HG03378 (cell line): ENCODE results near the gene MPP2.
"Not testable (repeated sequence)": the region's sequence is repeated elsewhere in the genome, so short reads cannot be mapped to it uniquely, and the experiment has no call there.

ENCODE experiments used
- ATAC-seq: cut with Tn5 transposase; IDR thresholded peaks from one replicate; pipeline ENCODE4 v1.9.1; 2021; ENCODE audit warnings: mild to moderate bottlenecking, moderate library complexity; ENCODE audit not compliant: unreplicated experiment

The MPP2 gene

DNA sequence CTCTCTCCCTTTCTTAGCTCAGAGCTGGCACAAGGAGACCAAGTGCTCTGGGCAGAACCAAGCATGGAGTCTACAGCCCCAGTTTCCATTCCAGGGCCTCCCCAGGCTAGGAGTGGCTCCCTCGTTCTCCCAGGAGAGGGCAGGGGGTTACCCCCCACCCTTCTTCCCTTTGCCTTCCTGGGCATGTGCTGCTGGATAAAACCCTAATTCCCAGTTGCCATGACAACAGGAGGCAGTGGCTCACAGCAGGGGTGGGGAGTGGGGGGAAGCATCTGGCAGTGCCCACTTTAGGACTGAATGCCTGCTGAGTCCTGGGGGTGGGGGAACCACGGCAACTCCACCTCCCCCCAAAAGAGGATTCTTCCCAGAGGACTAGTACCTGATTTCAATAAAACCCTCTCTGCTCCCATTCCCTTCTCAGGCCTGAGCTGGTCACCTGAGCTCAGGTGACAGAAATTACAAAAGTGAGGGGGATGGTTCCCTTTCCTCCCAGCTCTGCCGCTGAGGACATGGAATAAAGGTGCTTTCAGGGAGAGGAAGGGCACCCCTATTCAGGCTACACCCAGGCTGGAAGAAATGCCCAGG, 1.8 kb downstream of the MPP2 start:
- ATAC-seq: no peak

DNA sequence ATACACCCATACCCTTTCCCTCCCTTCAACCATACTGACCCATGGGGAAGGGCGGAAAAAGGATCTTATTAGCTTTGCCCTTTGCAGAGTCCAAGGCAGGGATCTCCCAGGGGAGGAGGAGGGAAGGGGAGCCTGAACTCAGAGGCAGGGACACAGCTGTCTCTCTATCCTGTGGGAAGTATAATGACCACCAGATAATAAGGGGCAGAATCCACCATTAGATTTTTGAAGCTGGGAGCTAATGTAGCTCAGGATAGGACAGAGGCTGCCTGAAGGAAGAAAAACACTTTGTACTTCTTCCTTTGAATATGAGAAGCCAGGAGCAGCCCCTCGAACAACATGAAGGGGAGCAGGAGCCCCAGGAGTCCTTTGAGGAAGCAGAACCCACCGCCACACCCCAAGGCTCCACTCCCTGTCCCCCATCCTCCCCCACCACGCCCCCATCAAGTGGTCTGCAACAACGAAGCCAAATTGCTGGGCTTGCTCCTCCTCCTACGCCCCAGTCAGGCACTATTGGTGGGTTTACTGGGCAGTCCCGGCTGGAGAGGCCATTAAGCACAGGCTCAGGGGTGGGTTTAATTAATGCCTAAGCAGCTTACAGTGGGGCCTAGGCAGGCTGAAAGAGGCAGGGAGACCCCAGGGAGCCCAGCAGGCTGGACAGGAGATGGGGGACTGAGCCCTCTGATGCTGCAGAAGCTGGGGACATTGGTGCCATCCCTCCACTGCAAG, 5.3 kb downstream of the MPP2 start:
- ATAC-seq: no peak

GRCh38 chr17:43900858-43901754, 6.2 kb downstream of the MPP2 start:
- no peak for ATAC-seq

GRCh38 chr17:43900183-43900857, 7.0 kb downstream of the MPP2 start:
- no peak for ATAC-seq

DNA sequence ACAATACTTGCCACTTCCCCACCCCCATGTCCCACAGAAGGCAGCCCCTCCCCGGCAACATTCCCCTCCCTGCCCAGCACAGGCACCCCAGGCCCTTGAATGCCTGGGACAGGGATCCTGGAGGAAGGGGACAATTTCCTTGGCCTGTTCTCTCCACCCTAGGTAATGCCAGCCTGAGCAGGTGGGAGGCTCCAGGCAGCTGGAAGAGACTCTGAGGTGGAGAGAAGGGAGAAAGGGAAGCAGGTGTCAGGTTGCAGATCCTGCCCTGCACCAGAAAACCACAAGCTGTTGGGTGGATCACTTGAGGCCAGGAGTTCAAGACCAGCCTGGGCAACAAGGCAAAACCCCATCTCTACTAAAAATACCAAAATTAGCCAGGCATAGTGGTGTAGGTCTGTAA, 8.9 kb downstream of the MPP2 start:
- no peak for ATAC-seq

DNA sequence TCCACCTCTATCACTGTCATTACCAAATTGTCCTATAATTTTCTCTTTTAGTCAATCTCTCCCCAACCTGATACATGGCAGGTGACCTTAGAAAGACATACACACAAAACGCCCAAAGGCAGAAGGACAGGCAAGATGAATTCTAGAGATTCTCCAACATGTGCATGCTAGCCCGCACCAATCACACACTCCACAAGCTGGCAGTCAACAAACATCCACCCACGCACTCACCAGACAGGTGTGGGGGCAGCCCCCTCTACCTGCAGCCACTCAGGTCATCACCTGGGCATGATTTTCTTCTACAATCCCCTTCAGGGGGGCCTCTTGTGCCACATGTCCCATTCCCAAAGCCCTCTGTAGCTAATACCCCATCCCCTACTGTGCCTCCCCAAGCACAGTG, 9.5 kb downstream of the MPP2 start:
- no peak for ATAC-seq

- ATAC-seq: not testable (repeated sequence)
These were observed 12.8 kb downstream of the MPP2 start for GRCh38 chr17:43894494-43894893.

GRCh38 chr17:43892647-43892952, 14.7 kb downstream of the MPP2 start:
- no peak for ATAC-seq

DNA sequence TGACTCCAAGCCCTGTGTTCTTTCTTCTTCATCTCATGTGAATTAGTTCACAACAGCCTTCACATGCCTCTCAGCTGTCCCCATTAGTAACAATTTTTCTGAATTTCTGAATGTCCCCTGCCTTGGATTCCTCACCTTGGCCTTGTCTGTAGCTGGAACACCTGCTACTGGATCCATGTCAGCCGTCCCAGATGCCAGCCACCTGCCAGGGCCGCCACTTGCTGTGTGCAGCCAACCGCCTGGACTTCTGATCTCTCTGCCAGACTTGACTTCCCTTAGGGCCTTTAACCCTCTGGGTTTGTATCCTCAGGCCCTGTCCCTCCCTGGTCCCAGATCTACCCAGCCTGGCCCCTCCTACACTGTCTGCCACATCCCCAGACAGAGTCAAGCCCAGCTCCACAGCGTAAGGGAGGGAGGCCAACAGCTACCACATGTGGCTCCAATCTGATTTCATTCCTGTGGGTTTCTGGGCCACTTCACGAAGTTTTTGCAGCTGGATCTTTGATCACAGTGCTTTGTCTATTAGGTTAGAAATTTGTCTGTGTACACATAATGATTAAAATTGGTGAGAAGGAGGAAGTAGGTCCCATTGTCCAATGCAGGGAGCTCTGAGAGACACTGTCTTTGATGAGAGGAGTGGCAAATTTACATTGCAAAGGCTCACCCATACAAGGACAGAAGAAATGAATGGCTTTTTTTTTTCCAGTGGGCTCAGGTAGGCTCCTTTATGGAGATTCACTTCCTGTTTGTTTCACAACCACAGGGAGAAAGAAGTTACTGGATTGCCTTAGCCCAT, 15.3 kb downstream of the MPP2 start:
- no peak for ATAC-seq

DNA sequence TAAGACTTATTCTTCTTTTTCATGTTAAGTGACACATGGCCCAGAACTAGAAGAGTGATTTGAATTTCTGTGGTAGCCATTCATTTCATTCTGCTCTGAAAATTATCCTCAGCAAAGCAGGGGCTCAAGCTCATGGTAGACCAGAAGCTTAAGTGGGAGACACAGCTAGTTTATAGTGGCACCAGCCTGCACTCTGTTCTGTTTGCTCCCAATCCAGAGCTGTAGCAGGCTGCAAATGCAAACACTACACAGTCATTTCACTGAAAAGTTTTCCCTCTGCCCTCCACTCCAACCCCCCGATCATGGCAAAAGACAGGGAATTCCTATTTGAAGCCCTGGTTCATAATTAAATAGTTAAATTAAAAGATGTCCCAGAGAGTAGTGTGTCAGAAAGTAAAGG, 17.1 kb downstream of the MPP2 start:
- no peak for ATAC-seq

DNA sequence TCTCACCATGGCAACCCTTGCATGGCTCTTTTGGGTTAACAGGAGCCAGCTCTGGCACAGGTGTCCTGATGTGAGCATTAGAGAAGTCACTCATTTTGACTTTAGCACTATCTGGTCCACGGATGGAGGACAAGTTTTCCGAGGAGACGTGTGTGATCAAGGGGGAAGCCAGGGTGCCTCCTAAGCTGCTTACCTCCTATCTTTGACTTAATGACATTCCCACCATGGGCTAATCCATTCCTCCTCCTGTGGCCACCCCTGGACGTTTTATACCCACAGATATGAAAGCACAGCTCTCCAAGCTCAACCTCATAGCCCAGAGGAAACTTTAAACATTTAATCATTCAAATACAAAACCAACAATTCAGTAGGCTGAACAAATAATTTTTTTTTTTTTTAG, 18.8 kb downstream of the MPP2 start:
- no peak for ATAC-seq

DNA sequence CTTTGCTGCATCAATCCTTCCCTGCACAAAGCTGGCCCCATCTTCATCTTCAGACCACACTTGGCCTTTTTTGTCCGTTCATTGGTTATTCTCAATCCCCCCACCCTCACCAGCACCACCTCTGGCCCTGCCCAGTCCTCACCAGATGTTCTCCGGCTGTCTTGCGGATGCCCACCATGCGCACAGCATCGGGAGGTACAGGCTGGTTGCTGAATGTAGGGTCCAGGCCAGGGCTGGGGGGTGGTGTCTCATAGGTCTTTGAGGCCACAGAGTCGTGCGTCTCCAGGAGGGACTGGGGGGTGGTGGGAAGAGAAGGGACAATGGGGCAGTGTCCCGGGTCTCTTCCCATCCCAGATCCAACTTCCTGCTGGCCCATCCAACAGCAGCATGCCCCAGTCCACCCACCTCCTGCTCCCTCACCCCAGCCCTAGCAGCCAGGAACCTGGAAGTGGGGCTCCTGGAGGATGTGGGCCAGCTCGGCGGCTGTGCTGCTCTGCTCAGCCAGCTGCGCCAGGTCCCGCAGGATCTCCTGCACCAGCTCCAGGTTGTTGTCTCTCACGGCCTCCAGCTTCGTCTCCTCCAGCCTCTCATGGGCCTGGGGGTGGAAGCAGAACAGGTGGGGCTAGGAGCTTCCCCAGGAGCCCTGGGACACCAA, 24.4 kb downstream of the MPP2 start:
- no peak for ATAC-seq

DNA sequence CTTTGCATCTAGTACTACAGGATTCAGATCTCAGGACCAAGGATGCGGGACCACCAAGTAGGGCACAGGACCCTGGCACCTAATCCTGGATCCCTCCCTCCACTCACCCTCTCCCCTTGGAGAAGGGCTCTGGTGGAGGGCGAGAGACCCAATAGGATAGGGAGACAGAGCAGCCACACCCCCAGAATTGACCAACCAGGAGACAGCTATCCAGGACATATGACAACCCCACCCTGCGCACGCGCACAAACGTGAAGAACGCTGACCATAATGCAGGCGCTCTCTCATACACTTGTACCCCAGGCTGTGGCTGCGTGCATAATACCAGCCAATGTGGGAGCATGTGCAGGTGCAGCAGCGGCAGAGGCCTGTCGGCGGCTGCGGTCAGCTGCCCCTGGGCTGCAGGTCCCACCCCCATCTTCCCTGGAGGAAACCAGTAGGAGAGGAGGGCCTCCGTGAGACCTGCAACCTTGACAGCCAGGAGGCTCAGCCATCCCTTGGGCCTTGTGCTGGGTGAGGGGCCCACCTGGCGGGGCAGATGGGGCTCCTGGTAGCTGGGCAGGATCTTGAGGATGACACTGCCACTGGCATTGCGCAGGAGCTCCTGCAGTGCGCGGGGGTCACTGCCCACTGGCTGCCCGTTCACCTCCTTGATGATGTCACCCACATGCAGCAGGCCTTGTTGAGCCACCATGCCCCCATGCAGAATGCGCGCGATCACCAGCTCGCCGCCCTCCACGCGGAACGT, 25.4 kb downstream of the MPP2 start:
- ATAC-seq: no peak

DNA sequence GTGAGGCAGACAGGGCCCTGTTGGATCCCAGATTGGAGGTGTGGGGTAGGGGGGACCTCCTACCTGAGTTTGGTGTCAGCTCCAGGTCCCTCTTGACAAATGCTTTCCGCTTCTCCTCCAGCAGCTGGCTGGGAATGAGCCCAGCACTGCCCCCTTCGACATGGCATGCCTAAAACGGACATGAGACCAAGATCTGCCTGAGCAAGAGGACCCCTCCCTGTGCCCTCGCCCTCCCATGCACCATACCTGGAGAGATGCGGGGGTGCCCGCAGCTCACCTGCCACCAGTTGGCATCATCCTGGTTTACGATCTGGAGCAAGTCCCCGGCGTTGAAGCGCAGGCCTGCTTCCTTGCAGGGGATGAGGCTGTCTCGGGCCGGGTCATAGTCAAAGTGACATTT, 26.2 kb downstream of the MPP2 start:
- no peak for ATAC-seq

- ATAC-seq: no peak
These were observed 26.8 kb downstream of the MPP2 start for GRCh38 chr17:43880420-43880991.

DNA sequence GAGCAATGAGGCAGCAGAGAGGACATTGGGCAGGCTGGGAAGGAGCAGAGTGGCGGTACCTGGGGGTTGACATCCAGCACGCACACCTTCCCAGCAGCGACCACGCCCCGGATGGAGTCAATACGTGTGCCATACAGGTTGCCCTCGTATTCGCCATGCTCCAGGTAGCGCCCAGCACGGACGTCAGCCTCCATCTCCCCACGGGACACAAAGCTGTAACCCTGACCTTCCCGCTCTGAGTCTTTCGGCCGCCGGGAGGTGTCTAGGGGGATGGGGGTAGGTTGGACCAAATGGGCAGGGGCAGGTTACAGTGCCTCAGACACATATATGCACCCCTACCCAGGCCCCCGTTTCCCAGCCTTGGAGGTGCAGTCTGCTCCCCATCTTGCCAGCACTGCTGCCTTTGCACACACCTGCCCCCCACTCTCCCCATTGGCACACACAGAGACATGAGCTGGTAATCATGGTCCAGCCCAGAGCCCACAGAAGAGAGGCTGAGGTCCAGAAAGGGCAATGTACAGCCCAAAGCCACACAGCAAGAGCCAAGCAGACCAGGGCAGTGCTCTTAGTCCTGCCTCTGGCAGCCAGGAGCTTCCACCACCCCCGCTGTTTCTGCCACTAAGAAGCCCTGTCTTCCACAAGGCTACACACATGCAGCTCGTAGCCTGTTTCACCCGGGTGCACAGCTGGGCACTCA, 27.5 kb downstream of the MPP2 start:
- no peak for ATAC-seq

- no peak for ATAC-seq
These were observed 28.8 kb downstream of the MPP2 start for GRCh38 chr17:43878260-43879175.
